Activated CD8-positive, alpha-beta T cell treated with anti-CD3 and anti-CD28 coated beads for 36 hours (primary cell): ENCODE results near the gene ARHGAP25. TPM values are rescaled to one million over a fixed set of nuclear protein-coding genes. Genes with fewer than 3 reads are reported as not detected.

Source experiments
- ATAC-seq: fragments of 200-7000 bp; cut with Tn5 transposase; one replicate; pipeline ENCODE4 v1.10.0; 2021; ENCODE audit warnings: mild to moderate bottlenecking, moderate library complexity
- CTCF ChIA-PET: fragments of 350-600 bp; sonication (Branson Sonifier 250); formaldehyde crosslinking; loops from one replicate; lab custom pipeline; 2021; ENCODE audit warnings: antibody characterized with exemption; lab: Charles Lee
- POLR2A ChIA-PET: fragments of 350-600 bp; sonication (Branson Sonifier 250); formaldehyde crosslinking; loops from one replicate; lab custom pipeline; 2021; ENCODE audit warnings: antibody characterized with exemption; lab: Charles Lee
- DNase-seq: peaks from one replicate; pipeline ENCODE4 v3.0.0-alpha.2; 2020
- H3K27ac Mint-ChIP-seq: one replicate; pipeline ENCODE4 v1.8.0; 2021; ENCODE audit warnings: mild to moderate bottlenecking, mixed read lengths
- H3K27me3 Mint-ChIP-seq: one replicate; pipeline ENCODE4 v1.8.0; 2021; ENCODE audit warnings: mixed read lengths
- H3K36me3 Mint-ChIP-seq: one replicate; pipeline ENCODE4 v1.8.0; 2021; ENCODE audit warnings: low read depth, mixed read lengths
- H3K4me1 Mint-ChIP-seq: one replicate; pipeline ENCODE4 v1.8.0; 2021; ENCODE audit warnings: low read depth, mixed read lengths
- H3K4me3 Mint-ChIP-seq: one replicate; pipeline ENCODE4 v1.8.0; 2021; ENCODE audit warnings: mild to moderate bottlenecking, moderate library complexity, mixed read lengths
- H3K9me3 Mint-ChIP-seq: one replicate; pipeline ENCODE4 v1.8.0; 2021; ENCODE audit warnings: mixed read lengths
- CTCF ChIP-seq: fragments of 200-600 bp; IDR thresholded peaks from one replicate; pipeline ENCODE4 v1.8.0; 2022; ENCODE audit warnings: antibody characterized with exemption, mild to moderate bottlenecking
- intact Hi-C: fragments of 100-400 bp; cut with micrococcal nuclease; formaldehyde crosslinking; loops from one replicate; pipeline ENCODE4 v1.10.0; 2022
- total RNA-seq, 2 experiments: library from RNA; stranded (reverse); gene quantifications; one replicate each; pipeline ENCODE4 v1.2.3, GENCODE V29; 2021

ARHGAP25 gene
- total RNA-seq, 2 experiments from 2014 or later = 59.3 to 61.5 TPM

DNA sequence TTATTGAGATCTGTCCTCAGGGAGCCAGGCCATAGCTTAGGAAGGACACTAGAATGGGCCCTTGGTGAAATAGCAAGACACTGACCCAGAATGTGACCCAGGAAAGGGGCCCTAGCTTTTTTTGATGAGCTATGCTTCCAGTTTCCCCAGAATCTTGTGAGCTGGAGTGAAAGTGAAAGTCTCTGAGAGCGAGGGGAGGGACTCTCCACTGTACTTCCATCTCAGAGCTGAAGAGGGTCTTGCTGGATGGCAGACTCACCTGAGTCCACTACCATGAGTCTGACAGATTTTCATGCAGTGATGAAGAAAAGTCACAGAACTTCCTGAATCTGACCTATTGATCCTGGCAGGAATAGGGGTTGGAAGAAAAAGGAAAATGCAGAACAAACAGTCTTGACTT, 3.1 kb downstream of the ARHGAP25 start:
- Mint-ChIP-seq H3K27ac (no peak overlapping the region), H3K4me1 (peaks cover 43% of the 10 kb centered on the region)
- POLR2A ChIA-PET = interaction anchor here (0.6 to 11.0 kb wide), 11 partner anchors 8 to 170 kb away, joined by 3 to 111 read pairs (median 4); no protein-coding TSS in a partner anchor

GRCh38 chr2:68738906-68739594, 4.4 kb downstream of the ARHGAP25 start:
- no peak for ATAC-seq

More for the DNA sequence above, 3.1 kb downstream of the ARHGAP25 start:
- H3K9me3 Mint-ChIP-seq = no peaks in the 10 kb centered on the region
- no peak for TF ChIP-seq CTCF
- CTCF ChIA-PET = interaction anchor here (1.0 to 11.0 kb wide), 11 partner anchors 8 to 274 kb away, joined by 3 to 119 read pairs (median 5); no protein-coding TSS in a partner anchor
- intact Hi-C loops = loop anchor here (5.0 kb wide), 1 partner anchor 35 kb away; no protein-coding TSS in a partner anchor
- peaks cover 37% of the 10 kb centered on the region for H3K36me3 Mint-ChIP-seq
- DNase-seq = peak; percentile 68
- H3K4me3 Mint-ChIP-seq = no peak overlapping the region
- ATAC-seq = peak; percentile 28
- no peaks in the 10 kb centered on the region for H3K27me3 Mint-ChIP-seq

GRCh38 chr2:68739595-68740399, 5.2 kb downstream of the ARHGAP25 start:
- Mint-ChIP-seq H3K4me3 (no peak overlapping the region), H3K36me3 (peaks cover 48% of the 10 kb centered on the region), H3K27me3 (no peaks in the 10 kb centered on the region), H3K27ac (no peak overlapping the region), H3K4me1 (peaks cover 63% of the 10 kb centered on the region), H3K9me3 (no peaks in the 10 kb centered on the region)
- no peak for ATAC-seq
- intact Hi-C loops = loop anchor here (5.0 kb wide), 1 partner anchor 33 kb away; no protein-coding TSS in a partner anchor
- POLR2A ChIA-PET = interaction anchor here (1.7 to 11.0 kb wide), 7 partner anchors 10 to 168 kb away, joined by 4 to 111 read pairs (median 26); no protein-coding TSS in a partner anchor
- CTCF ChIA-PET = interaction anchor here (1.0 to 11.0 kb wide), 10 partner anchors 10 to 276 kb away, joined by 3 to 119 read pairs (median 13); no protein-coding TSS in a partner anchor
- TF ChIP-seq CTCF = no peak
- no peak for DNase-seq

More at GRCh38 chr2:68738906-68739594, 4.4 kb downstream of the ARHGAP25 start:
- ChIA-PET CTCF (interaction anchor here (1.0 to 11.0 kb wide), 8 partner anchors 10 to 186 kb away, joined by 3 to 119 read pairs (median 18); no protein-coding TSS in a partner anchor), POLR2A (interaction anchor here (0.9 to 11.0 kb wide), 9 partner anchors 10 to 273 kb away, joined by 4 to 111 read pairs (median 11); no protein-coding TSS in a partner anchor)
- no peak overlapping the region for H3K4me3 Mint-ChIP-seq
- H3K4me1 Mint-ChIP-seq = peaks cover 56% of the 10 kb centered on the region
- no peak for DNase-seq
- intact Hi-C loops = loop anchor here (5.0 kb wide), 1 partner anchor 33 kb away; no protein-coding TSS in a partner anchor
- peaks cover 41% of the 10 kb centered on the region for H3K36me3 Mint-ChIP-seq
- H3K27me3 Mint-ChIP-seq = no peaks in the 10 kb centered on the region
- H3K27ac Mint-ChIP-seq = no peak overlapping the region
- TF ChIP-seq CTCF = no peak
- H3K9me3 Mint-ChIP-seq = no peaks in the 10 kb centered on the region

DNA sequence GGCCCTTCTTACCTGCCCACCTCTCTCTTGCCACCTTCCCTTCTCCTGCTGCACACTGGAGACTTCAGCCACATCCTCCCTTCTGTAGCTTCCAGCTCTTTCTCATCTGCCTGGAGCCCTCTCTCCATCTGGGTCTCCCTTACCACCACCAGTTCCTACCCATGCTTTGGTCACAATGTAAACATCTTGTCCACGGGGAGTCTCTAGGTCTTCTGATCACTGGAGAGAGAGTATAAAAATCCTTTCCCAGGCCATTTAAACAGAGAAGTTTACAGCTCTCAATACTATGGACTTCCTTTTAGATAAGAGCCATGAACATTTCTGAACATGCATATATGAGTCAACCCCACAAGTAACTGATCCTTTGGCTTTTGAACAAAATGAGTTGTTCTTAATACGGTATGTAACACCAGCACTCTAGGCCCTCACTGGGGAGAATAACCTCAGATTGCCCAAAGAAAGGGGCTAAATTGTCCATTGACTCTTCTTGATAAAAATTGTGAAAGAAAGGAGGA, 5.8 kb downstream of the ARHGAP25 start:
- DNase-seq (no peak), ATAC-seq (peak; percentile 40)
- POLR2A ChIA-PET = interaction anchor here (1.2 to 11.0 kb wide), 8 partner anchors 11 to 33 kb away, joined by 5 to 111 read pairs (median 18); no protein-coding TSS in a partner anchor

More for the DNA sequence above, 5.8 kb downstream of the ARHGAP25 start:
- no peak overlapping the region for H3K27ac Mint-ChIP-seq
- peaks cover 3% of the 10 kb centered on the region for H3K9me3 Mint-ChIP-seq
- intact Hi-C loops = no loop called here
- H3K27me3 Mint-ChIP-seq = no peaks in the 10 kb centered on the region
- peaks cover 55% of the 10 kb centered on the region for H3K36me3 Mint-ChIP-seq
- TF ChIP-seq CTCF = no peak
- CTCF ChIA-PET = interaction anchor here (0.7 to 11.0 kb wide), 14 partner anchors 14 to 277 kb away, joined by 3 to 119 read pairs (median 7); no protein-coding TSS in a partner anchor
- H3K4me1 Mint-ChIP-seq = peaks cover 70% of the 10 kb centered on the region
- H3K4me3 Mint-ChIP-seq = no peak overlapping the region
